Iris pigment epithelial cell (primary cell): ENCODE data around the gene SLX9.

ENCODE experiments used
- DNase-seq: peaks from one replicate; pipeline ENCODE4 v3.0.0-alpha.2; 2011; ENCODE audit warnings: low read depth

SLX9 gene

GRCh38 chr21:44991538-44992483, 52.0 kb downstream of the SLX9 start:
- peak; percentile 21 for DNase-seq

DNA sequence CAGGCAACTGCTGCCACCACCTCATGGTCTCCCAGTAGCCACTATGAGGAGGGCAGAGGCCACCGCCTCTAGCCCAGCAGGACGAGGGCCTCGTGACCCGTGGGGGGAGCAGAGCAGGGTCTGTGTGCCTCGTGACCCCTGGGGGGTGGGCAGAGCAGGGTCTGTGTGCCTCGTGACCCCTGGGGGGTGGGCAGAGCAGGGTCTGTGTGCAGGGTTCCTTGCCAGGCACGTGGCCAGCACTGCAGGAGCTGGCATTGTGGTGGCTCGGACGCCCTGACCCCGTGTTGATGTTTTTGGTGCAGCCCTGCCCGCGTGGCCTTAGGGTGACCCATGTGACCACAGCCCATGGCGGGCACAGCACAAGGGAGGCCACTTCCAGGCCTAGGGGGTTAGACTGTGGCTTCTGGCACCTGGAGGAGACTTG, 52.8 kb downstream of the SLX9 start:
- no peak for DNase-seq

- DNase-seq = no peak
Observed at GRCh38 chr21:44993321-44994046, 53.7 kb downstream of the SLX9 start.

- DNase-seq = no peak
Observed at GRCh38 chr21:44994047-44994694, 54.3 kb downstream of the SLX9 start.

GRCh38 chr21:44994695-44995342, 55.0 kb downstream of the SLX9 start:
- DNase-seq = no peak

GRCh38 chr21:44995343-44995941, 55.6 kb downstream of the SLX9 start:
- DNase-seq = no peak

GRCh38 chr21:44996096-44996495, 56.3 kb downstream of the SLX9 start:
- DNase-seq = no peak

DNA sequence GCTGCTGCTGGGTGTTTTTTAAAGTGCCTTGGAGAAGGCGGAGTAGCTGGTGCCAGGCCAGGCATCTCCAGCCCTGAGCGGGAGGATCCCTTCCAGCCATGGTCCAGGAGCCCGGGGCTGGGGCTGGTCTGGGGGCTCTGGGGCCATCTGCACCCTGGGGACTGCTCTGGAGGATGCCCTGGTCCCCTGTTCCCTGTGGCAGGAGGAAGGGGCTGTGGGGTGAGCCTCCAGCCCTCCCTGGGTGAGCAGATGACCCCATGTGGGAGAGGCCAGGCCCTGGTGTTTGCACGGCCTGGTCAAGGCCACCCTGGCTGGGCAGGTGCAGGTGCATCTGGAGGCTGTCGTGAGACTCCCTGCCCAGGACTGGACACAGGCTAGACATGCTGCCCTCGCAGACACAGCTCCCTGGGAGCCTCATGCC, 56.7 kb downstream of the SLX9 start:
- DNase-seq = no peak

- no peak for DNase-seq
Observed at GRCh38 chr21:44996983-44997936, 57.4 kb downstream of the SLX9 start.

DNA sequence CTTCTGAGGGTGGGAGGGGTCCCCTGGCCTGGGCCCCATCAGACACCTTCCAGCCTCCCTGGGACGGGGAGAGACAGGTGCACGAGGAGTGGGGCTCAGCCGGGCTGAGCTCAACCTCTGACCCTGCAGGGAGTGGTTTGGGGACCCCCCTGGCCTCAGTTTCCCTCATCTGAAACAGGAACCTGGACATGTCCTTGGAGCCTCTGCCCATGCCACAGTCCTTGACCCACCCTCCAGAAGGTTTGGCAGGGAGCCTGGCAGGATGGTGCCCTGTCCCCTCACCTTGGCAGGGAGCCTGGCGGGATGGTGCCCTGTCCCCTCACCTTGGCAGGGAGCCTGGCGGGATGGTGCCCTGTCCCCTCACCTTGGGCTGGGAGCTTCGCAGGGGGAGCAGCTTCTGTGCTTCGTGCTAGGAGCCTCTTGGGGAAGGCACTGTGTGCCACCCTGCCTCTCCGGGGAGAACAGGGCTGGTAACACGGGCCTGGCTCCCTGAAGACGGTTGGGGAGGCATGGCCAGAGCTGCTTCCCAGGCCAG, 58.3 kb downstream of the SLX9 start:
- DNase-seq = no peak

GRCh38 chr21:44998621-44999427, 59.0 kb downstream of the SLX9 start:
- no peak for DNase-seq

DNA sequence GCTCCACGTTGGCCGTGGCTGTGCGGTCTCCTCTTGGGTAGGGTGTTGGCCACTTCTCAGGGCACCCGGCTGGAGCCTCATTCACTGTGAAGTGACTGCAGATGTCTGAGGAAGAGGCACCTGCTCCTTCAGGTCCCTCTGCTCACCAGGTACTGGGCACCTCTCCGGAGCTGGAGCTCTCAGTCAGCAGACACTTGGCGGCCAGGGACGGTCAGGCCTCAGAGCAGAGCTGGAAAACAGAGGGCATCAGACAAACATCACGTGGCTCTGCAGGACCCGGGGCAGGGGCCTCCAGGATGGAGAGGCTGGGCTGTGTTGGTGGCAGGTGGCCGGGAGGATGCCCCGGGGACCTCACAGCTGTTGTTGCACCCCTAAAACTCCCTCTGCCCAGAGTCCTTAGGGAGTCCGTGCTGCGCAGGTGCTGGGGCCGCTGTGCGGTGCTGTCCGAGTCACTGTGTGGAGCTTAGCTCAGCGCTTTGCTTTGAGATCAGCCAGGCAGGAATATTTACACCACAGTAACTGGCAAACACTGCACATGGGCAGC, 59.7 kb downstream of the SLX9 start:
- DNase-seq = no peak

GRCh38 chr21:44999972-45000636, 60.3 kb downstream of the SLX9 start:
- DNase-seq = no peak

- no peak for DNase-seq
Observed at GRCh38 chr21:45000637-45001133, 60.9 kb downstream of the SLX9 start.

GRCh38 chr21:45001134-45002095, 61.6 kb downstream of the SLX9 start:
- DNase-seq = peak; percentile 54

DNA sequence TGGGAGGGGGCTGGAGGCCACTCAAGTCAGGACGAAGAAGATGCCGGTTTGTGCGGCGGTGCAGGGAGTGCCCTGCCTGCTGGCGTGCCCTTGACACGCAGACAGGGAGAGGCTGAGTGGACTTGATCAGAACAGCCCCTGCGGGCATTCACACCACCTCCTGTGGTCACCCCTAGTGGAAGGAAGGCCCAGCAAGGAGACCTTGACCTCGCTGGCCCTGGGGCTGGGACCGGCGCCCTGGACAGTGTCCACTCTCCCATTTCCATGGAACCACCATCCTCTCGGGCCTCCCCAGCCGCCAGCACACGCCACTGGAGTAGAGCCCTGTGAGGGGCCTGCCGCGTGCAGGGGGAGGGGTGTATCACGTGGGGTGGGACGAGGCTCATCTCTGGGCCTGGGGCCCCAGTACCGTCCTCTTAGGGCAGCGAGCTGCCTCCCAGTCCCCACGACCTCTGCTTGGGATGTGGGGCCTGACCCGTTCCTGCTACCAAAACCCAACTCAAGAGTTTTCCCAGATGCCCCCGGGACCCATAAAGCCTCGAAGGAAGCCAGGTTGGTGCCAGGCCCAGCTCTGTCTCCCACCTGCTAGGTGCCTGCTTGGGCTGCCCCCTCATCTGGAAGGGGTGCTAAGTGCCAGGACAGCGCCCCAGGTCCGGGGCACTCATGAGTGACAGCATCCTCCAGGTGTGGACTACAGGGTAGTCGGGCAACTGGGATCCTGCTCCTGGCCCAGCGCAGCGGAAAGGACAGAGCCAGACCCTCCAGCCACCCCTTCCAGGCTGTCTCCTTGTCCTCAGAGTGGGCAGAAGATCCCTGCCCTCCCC, 62.8 kb downstream of the SLX9 start:
- DNase-seq = no peak
